ENCODE results near the gene TCN2.

GRCh38 chr22:30607939-30608338 lies 965 bp downstream of the TCN2 start:
- TF ChIP-seq CTCF (conservative IDR thresholded peaks at IDR 0.05; ENCODE audit: low read length) = no peak
- no peak for TF ChIP-seq EZH2phosphoT487 (IDR thresholded peaks at IDR 0.05; ENCODE audit: borderline replicate concordance, low read depth, low read length)
